SKM-1 treated with dmso at 0.1 percent for 144 hours (cell line): ENCODE results near the gene RPA3.
A peak's percentile ranks its signal among the peaks of the same experiment; 100 is the strongest.

Source experiments
- DNase-seq: peaks from one replicate; lab custom pipeline; 2025; ENCODE audit not compliant: unreplicated experiment; lab: John Stamatoyannopoulos, UW

Gene RPA3

DNA sequence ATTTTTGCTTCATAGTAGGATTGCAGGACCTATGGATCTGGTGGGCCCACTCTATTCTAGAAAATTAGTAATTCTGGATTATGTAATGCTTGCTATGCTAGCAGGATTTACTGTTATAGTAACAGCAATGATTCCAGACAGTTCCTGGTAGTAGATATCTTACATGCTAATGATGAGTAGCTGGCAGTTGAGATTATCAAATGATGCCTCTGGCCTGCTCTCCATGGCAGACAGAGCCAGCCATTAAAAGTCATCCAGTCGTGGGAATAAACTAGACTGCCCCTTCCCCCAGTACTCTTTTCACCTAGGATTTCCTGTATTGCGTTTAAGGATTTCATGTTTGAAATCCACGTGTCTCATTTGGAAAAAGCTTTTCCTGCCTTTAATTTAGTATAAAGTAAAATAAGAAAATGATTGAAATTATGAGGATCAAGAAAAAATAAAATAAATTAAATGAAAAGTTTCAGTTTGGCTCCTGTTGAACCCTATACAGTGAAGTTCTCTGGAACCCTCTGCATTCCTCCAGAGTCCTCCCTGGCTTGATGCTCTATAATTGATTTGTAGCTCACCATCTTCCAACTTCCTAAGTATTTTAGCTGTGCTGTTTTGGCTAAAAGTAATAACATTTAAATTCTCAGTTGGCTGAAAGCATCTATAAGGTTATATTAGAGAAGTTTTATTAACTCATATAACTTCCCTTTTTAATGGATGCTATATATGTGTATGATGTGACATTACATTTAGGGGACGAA lies 63.3 kb downstream of the RPA3 start:
- DNase-seq, result no peak

DNA sequence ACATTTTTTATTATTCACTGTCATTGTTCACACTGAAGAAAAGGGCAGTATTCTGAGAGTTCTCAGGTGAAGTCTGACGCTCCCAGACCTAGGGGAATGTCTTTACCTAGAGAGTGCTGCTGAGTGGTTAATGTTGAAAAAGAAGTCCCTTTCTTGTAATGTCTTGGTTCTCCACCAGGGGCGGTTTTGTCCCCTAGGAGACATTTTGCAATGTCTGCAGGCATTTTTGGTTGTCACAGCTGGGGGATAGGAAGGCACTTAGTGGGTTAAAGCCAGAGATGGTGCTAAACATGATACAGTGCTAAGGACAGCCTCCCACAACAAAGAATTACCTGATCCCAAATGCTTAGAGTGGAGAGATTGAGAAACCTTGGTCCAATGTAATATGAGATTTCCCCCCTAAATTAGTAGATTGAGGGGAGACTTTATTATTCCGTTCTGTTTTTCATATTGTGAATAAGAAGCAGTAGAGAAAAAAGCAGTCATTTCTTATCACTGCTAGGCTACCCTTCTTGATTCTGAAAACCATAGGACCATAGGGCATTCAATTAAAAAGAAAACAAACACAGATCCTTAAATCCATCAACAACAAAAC lies 64.7 kb downstream of the RPA3 start:
- DNase-seq, result peak; percentile 38

DNA sequence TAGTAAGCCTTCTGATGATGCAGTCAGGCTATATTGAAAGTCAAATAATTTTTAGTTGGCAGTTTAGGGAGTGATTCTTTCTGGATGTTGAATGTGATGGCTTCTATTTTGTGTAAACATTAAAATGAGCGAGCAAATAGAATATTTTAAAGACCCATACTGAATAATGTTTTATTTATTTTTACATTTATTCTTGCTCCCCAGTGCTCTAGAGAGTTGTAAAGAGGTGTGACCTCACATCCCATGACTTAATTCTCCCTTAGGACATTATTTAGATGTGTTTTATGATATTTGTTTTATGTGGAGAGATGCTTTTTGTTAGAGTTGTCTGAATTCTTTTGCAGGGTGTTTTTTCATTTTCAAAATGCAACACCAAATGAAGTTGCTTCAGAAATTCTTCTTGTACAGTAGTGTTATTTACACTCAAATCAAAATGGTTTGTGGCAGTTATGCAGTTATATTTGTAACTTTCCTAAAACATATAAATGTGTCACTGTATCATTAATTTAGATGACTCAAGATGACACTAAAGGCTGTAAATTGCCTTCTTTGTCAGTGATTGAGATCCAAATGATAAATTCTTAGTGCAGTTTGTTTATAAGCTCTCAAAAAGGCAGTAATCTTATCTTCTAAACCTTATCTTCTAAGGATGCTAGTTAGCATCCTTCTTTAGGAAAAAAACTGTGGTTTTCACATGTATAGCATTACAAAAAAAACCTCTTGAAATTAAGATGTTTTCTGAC lies 65.4 kb downstream of the RPA3 start:
- DNase-seq, result no peak

DNA sequence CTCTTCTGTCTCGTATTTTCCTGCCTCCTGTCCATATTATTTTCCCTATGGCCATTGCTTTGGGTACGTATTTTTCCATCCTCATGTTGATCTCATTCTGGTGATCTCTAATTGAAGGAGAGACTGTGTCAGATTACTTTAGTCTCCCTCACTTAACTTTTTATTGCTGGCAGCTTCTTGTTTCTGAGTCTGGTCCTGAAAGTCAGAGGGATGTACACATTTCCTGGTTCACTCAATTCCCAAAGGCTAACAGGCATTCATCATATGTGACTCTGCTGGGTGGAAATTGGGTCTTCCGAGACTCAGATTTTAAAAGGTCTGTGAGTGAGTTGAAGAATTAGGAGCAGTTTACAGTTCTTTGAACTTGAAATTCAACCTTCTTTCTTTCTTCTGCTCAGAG lies 66.9 kb downstream of the RPA3 start:
- DNase-seq, result no peak

DNA sequence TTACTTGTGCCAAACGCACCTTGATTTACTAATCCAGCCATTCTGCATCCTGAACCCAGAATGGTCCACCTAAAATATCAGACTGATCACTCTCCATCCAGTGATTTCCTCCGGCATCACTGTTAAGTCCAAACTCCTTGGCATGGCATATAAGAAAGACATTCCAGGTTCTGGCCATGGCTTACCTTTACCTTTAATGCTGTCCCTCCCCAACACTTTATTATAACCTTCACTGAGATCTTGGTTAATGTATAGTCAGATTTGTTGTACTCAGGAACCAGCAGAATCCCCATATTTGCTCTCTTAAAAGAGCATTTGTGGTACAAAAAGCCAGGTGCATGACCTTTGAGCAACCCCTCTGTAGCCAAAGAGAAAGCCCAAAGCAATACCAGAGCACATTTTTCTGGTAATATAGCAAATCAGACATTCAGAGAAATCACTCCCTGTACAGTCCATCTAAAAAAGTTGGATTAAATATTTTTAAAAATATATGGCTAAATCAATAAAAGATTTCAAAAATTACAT lies 67.7 kb downstream of the RPA3 start:
- DNase-seq, result no peak

DNA sequence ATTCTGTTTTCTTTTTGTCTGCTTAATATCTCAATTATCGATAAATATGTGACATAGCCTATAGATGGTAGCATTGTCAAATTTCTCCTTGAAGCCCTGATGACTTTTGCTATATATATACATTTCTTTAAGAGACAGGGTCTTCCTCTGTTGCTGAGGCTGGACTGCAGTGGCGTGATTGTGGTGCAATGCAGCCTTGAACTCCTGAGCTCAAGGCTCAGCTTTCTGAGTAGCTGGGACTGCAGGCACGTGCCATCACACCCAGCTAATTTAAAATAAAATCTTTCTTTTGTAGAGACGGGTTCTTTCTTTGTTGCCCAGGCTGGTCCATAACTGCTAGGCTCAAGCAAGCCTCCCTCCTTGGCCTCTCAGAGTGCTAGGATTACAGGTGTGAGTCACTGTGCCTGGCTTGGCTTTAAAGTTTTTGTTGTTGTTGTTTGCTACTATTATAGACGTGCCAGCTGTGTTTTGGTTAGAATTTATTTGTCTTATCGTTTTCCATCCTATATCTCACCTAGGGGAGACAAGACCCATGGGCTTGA lies 70.8 kb downstream of the RPA3 start:
- DNase-seq, result no peak

DNA sequence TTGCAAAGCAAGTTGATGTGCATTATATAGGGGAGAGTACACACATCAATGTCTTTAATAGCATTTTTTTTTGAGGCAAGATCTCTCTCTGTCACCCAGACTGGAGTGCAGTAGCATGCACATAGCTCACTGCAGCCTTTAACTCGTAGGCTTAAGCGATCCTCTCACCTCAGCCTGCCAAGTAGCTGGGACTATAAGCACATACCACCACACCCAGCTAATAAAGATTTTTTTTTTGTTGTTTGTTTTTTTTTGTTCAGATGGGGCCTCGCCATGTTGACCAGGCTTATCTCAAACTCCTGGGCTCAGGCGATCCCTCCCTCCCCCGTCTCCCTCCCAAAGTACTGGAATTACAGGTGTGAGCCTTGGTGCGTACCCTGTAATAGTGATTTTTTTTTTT lies 76.3 kb downstream of the RPA3 start:
- no peak for DNase-seq

DNA sequence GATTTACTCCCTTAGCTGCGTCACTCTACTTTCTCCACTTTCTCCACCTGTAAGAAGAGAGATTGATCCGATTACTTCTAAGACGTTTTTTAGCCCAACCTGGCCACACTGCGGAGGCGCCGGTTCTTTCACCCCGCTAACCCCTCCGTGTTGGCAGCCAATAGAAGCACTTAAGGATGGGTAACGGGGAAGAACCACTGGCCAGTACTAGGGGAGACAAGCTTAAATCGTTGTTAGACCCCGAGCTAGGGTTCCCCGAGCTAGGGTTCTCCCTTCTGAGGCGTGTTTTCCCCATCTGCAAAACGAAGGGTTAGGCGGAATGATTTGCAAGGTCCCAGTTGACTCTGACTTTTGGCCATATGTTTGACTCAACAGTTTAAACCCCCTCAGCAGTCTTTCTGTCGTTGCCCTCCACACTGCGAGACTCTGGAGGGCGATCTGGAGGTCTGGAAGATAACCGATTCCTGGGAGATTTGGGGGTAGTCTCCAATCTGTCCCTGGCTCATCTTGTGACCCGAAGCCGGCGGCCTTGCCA lies 77.2 kb downstream of the RPA3 start:
- peak; percentile 24 for DNase-seq

DNA sequence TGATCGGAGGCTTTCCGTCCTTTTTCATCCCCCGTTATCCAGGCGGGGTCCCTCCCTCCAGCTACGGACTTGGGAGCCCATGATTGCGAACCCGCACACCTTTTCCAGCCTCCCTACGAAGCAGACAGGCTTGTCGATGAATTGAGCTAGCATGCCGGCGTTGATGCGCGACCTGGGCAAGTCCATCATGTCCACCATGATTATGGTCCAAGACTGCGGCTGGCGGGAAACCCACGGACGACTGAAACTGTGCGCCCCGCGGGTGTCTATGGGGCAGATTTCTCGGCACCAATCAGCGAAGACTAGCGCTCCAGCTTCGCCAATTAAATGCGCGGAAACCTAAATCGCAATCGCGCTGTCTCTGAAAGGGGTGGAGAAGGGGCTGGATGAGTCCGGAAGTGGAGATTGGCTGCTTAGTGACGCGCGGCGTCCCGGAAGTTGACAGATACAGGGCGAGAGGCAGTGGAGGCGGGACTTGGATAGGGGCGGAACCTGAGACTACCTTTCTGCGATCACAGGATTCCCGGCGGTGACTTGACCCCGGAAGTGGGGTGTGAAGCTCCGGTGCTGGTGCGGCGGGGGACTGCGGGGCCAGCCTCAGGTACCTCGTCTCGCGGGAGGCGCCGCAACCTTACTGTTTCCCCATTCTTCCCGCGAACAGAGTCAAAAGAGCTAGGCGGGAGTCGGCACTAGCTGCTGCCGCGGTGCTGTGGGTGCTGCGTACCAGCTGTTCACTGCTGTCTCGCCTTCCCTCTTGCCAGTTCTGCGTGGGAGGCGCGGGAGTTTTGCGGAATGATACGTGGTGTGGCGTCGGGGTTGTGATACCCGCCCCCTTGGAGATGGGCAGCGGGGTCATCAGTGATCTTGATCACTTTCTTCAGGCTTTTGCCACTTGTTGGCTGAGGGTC lies 77.9 kb downstream of the RPA3 start, which contains the start of gene UMAD1:
TSS of gene UMAD1 (plus strand) at position 532 of the 908 bp plus-strand sequence. CDS start 32,620 bp downstream, outside the sequence.
- peak; percentile 98 for DNase-seq

DNA sequence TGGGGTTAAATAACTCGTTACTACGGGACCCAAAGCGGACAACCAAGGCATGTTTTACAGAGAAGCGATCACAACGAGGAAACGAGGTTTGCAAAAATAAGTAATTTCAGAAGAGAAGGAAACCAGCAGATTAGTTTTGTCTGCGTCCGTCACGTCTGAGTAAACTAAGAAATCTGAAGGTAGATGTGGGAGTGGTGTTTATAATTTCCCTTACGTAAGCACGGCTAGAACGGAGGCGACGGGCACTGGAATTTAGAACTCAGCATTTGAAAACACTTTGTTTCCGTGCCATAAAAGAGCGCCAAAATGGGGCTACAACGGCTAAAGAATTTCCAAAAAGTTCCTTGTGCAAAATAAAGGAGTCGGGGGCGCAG lies 78.6 kb downstream of the RPA3 start:
- no peak for DNase-seq

DNA sequence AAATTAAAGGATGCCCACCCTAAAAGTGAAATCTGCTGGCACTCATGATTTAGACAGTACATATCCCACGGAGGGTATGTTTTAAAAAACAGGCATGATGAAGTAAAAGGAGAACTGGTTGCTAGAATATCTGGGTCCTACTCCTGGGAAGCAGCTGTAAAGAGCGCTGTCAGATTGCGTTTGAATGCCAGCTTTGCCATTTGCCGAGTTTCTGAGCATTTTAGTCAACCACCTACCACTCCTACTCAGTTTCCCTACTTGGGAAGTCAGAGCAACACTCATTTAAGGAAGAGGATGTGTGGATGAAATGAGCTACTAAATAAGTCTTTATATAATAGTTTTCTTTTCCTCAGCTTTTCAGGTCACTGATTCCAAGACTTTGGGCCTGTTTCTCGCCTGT lies 79.0 kb downstream of the RPA3 start:
- no peak for DNase-seq

DNA sequence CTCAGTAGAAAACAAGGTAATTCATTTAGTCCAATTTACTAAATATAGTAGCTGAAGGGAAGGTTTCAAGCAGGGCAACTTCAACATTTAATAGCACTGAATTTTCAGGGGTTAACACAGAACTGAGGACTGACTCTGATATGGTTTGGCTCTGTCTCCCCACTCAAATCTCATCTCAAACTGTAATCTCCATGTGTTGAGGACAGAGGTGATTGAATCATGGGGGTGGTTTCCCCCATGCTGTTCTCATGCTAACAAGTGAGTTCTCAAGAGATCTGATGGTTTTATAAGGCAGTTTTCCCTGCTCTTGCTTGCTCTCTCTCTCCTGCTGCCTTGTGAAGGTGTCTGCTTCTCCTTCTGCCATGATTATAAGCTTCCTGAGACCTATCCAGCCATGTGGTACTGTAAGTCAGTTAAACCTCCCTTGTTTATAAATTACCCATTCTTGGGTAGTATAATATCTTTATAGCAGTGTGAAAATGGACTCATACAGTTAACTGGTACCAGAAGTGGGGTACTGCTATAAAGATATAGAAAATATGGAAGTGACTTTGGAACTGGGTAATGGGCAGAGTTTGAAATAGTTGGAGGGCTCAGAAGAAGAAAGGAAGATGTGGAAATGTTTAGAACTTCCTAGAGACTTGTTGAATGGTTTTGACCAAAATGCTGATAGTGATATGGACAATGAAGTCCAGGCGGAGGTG lies 87.6 kb downstream of the RPA3 start:
- no peak for DNase-seq

DNA sequence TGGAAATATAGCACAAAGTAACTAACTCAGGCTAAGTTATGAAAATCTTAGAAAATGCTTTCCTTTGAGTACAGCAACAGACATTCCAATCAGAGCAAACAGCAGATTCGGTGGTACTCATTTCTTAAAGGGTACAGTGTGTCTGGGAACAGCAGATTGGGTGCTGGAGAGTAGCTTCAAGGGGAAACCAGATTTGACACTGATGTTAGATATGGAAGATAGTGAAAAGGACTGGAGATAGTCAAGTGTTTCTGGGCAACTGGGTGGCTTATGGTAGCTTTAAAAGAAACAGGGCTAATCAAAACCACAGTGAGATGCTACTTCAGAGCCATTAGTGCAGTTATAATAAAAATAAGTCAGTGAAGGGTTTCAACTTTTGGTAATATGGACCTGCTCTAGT lies 89.9 kb downstream of the RPA3 start:
- no peak for DNase-seq

DNA sequence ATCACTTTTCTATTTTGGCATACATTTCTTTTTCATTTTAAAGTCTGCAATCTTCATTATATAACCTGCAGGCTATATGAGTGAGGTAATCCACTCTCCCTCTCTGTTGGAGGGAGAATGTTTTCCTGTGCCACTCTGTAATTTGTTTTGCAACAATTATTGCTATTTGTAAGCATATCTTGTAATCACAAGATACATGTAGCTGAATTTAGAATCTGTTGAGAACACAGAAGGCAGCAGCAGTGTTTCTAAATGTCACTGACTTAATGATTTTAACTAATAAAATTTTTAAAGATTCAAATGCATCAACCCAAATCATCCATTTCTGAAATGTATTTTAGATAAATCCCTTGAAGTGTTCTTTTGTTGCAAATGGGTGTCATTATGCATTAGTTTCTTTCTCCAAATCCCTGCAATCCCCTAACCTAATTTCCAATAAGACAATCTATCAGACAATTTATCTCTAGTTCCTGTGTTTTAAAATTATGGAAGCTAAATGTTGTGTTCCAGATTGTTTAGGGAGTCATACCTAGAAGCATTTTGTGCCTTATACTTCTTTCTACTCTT lies 97.7 kb downstream of the RPA3 start:
- no peak for DNase-seq

DNA sequence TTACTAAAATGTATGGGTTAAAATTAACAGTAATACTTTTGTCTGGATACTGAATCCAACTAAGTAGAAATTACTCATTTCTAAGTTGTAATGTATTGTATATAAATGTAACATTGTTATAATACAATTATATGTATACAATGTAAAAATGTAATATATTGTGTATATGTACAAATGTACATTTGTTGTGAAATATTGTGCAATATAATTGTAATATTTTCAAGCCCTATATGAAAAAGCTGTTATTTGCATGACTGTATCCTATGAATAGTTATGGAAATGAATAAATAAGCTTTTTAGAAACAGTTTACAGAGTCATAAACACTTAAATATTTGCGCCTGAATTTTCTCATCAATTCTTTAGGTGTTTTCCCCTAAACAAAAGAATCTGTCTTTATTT lies 98.2 kb downstream of the RPA3 start:
- DNase-seq, result no peak

DNA sequence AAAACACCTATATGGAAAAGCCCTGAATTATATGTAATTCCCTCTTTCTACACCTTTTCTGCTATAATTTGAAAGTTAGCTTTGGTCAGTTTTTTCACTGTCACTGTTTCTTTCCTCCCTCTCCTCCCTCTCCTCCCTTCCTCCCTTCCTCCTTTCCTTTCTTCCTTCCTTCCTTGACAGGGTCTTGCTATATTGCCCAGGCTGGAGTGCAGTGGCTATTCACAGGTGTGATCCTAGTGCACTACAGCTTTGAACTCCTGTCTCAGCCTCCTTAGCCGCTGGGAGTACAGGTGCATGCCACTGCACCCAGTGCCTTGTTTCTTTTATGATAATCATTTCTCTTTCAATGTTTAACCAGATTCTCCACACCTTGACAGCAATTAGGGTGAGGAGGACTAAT lies 100.0 kb downstream of the RPA3 start:
- no peak for DNase-seq

DNA sequence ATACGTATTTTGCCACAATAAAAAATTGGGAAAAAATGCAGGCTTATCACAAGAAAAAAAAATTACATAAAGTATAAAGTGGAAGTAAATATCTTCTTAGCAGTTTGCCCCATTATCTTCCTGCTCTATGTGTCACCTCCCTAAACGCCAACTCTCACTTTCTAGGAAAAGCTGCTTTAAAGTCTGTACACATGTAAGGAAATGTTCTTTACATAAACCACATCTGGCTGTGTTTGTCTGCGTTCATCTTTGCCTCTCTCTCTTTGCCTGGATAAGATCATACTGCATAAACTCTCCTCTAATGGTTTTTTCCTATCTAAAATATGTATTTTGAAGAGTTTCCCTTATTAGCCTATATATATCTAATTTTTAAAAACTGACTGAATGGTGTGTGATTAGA lies 100.9 kb downstream of the RPA3 start:
- no peak for DNase-seq

DNA sequence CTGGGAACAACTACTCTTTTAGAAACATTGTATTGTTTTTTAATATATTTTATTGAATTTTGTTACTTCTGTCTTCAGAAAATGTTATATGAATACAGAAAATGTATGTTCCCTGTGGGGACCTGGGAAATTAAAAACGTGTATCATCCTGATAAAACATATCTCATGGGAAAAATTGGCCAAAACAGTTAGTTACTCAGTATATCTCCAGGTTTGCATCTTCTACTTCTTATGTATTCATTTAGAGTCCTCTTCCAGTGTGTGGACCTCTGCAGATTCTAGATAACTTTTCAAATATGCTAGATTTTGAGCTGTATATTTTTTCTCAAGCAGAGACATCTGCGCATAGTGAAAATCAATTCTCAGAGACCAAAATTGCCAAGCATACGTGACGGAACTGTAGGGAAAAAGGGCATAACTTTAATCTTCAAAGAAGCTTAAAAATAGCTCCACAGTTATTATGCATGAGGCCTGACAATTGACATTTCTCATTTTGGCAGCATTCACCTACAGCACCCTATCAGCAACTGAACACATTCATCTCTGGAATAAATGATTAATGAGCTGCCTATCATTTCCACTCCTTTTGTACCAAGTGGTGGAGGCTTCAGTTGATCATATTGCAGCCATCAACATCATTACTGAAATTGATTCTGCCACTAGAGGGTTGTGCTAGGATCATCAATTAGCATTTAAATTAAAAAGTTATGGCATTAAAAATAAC lies 104.2 kb downstream of the RPA3 start:
- DNase-seq, result no peak

DNA sequence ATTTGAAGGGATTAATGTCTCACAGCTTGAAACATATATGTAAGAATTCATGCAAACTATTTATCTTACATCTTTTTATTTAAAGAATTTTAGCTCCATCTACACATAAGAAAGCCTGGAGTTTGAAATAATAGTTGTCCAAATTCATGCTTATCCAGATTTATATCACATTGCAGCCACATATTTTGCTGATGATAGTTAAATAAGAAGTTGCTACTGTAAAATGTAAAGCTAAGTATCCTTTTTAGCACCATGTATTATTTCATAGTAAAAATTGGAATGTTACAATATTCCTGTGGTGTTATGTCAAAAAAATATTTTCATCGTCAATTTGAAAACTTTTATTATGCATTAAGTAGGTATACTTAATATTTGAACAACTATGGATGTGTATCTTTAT lies 105.2 kb downstream of the RPA3 start:
- no peak for DNase-seq
